OCI-LY7 (cell line): ENCODE results near the gene PTPN21.

ENCODE experiments used
- EZH2phosphoT487 ChIP-seq: fragments of 200-600 bp; sonication (generic); IDR thresholded peaks from 2 replicates; pipeline ENCODE4 v1.6.1; 2018; ENCODE audit warnings: low read depth, borderline replicate concordance, mild to moderate bottlenecking, mixed run types, antibody characterized with exemption, low read length, moderate library complexity, mixed read lengths
- TF ChIP-seq, protein P1 (sequence below): fragments of 200-600 bp; sonication (generic); conservative IDR thresholded peaks from 2 replicates; pipeline ENCODE4 v1.5.1; 2014; ENCODE audit warnings: mild to moderate bottlenecking, antibody characterized with exemption, low read length, moderate library complexity, mixed read lengths

DNA sequence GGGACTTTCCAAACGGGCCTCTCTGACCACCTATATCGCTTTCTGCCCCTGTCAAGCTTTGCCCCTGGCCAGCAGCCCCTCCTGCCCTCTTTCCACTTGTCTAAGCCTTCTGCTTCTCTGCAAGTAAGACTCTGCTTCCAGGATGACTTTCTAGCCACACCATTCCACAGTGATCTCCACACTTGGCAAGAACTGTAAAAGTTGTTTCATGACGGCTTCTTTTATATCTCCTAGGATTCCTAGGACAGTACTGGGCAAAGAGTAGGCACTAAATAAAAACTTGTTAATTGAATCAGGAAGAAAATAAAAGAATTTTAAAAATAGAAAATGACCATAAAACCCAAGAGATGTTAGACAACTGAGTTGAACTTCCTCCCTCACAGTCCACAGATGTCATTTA, 1.8 kb upstream of the PTPN21 start:
- TF ChIP-seq, protein P1, sequence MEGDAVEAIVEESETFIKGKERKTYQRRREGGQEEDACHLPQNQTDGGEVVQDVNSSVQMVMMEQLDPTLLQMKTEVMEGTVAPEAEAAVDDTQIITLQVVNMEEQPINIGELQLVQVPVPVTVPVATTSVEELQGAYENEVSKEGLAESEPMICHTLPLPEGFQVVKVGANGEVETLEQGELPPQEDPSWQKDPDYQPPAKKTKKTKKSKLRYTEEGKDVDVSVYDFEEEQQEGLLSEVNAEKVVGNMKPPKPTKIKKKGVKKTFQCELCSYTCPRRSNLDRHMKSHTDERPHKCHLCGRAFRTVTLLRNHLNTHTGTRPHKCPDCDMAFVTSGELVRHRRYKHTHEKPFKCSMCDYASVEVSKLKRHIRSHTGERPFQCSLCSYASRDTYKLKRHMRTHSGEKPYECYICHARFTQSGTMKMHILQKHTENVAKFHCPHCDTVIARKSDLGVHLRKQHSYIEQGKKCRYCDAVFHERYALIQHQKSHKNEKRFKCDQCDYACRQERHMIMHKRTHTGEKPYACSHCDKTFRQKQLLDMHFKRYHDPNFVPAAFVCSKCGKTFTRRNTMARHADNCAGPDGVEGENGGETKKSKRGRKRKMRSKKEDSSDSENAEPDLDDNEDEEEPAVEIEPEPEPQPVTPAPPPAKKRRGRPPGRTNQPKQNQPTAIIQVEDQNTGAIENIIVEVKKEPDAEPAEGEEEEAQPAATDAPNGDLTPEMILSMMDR = no peak
- no peak for TF ChIP-seq EZH2phosphoT487
